ENCODE data around the gene MTHFS.

Gene MTHFS

GRCh38 chr15:79812541-79812940 is 84.3 kb downstream of the MTHFS start:
- DNase-seq (ENCODE audit: low spot score) = no peak

DNA sequence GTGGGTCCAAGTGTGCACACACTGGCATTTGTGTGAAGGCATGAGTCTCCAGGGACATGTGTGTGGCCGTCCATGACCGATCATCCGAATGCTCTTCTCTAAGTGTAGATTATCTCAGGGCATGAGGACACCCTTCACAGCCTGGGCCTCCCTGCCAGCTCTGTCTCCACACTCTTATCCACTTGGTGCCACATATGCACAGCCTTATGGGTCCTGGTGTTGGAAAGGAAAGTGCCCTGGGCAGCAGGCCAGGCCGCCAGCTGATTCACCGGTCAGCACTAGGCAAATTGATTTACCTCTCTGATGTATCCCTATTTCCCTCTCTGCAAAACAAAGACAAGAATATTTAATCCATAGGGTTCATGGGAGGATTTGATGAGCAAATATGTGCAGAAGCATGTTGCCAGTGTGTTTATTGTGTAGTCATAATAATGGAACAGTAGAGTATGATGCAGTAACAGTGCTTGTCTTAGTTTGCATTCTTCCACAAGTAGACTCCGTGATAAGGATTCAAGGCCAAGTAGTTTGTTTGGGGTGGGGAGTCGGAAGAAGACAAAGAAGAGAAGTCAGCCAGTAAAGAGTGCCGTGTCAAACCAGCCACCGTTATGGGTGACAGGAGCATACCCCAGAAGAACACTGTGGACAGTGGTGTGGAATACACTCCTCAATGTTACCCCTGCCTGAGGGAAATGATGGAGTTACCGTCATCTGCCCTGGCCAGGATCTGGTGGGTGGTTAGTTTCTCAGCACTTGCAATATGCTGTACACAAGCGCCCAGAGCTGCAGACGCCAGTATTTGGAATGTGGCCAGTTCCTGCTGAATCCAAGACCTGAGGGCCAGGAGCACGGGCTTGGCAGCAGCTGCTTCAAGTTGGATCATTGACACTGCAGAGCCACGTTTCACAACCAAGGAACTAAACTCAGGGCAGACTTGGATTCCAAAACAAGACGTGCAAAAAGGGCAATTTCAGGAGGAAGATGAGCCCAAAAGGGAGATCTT is 85.1 kb downstream of the MTHFS start:
- DNase-seq (ENCODE audit: low spot score) = no peak

DNA sequence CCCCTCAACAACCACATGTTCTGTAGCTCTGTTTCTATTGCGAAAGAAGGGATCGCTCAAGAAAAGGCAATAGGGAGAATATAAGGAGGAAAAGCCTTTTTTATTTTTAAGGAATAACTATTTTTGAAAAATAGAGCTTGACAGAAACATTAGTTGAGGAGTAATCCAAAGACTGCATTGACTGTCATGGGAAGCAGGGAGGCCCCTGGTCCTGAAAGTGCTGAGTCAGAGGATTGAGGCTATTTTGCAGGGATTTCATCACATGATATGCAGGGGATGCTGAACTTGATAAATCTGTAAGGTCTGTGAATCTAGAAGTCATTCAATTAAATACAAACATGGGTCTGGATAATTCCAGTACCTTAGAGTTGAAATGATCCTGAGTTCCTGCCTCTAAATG is 92.0 kb downstream of the MTHFS start:
- no peak for DNase-seq (ENCODE audit: low spot score)

GRCh38 chr15:79798311-79798710 is 98.5 kb downstream of the MTHFS start:
- no peak for DNase-seq (ENCODE audit: low spot score)
